Heart left ventricle (tissue), 16 donors: ENCODE data around the gene CDK5R2. TPM values are rescaled to one million over a fixed set of nuclear protein-coding genes. Genes with fewer than 3 reads are reported as not detected.

ENCODE experiments used
- ATAC-seq, 4 donors: fragments of 200-7000 bp; cut with Tn5 transposase; one replicate each; pipeline ENCODE4 v1.9.1; 2020 to 2022; ENCODE audit warnings: moderate library complexity in 4 of 4, mild to moderate bottlenecking in 3 of 4, moderate number of reproducible peaks in 1 of 4
- DNase-seq, 5 donors: peaks; one replicate each; pipeline ENCODE4 v3.0.0-alpha.2; 2020
- H3K27ac ChIP-seq, 12 donors: fragments of 200-600 bp; sonication (generic) in 4 of 12; one replicate each; pipeline versions ENCODE4 v1.5.0 to v1.8.0; 2016 to 2022; ENCODE audit warnings: mild to moderate bottlenecking in 2 of 12
- H3K27me3 ChIP-seq, 9 donors: fragments of 200-600 bp; sonication (generic) in 2 of 9; one replicate each; pipeline versions ENCODE4 v1.5.1 to v1.8.0; 2016 to 2022; ENCODE audit warnings: mild to moderate bottlenecking in 3 of 9
- H3K36me3 ChIP-seq, 9 donors: fragments of 200-600 bp; sonication (generic) in 2 of 9; one replicate each; pipeline versions ENCODE4 v1.5.0 to v1.8.0; 2018 to 2022; ENCODE audit warnings: mild to moderate bottlenecking in 2 of 9
- H3K4me1 ChIP-seq, 12 donors: fragments of 200-600 bp; sonication (generic) in 4 of 12; one replicate each; pipeline versions ENCODE4 v1.5.0 to v1.8.0; 2016 to 2022; ENCODE audit warnings: mild to moderate bottlenecking in 3 of 12
- H3K4me3 ChIP-seq, 12 donors: fragments of 200-600 bp; sonication (generic) in 4 of 12; one replicate each; pipeline versions ENCODE4 v1.5.0 to v1.8.0; 2017 to 2022; ENCODE audit warnings: mild to moderate bottlenecking in 9 of 12, moderate library complexity in 4 of 12
- H3K9me3 ChIP-seq, 12 donors: fragments of 200-600 bp; sonication (generic) in 4 of 12; one replicate each; pipeline versions ENCODE4 v1.5.0 to v1.8.0; 2016 to 2022; ENCODE audit warnings: mild to moderate bottlenecking in 1 of 12
- POLR2A ChIP-seq, 2 donors: fragments of 450-650 bp; IDR thresholded peaks; one replicate each; pipeline ENCODE4 v1.6.1; 2017; ENCODE audit warnings: antibody characterized with exemption in 2 of 2, mild to moderate bottlenecking in 2 of 2, moderate library complexity in 2 of 2
- WGBS, 4 donors: extraction: QIAGEN DNeasy Blood & Tissue Kit in 2 of 4; methylation state at CpG; one replicate each; pipeline versions ENCODE4 v1.1.5 to v1.1.7; 2013 to 2018; 5-methylcytosine and 5-hydroxymethylcytosine counted together
- intact Hi-C, 10 donors: fragments of 100-400 bp; cut with DNase I; formaldehyde crosslinking; loops; one replicate each; pipeline versions ENCODE4 v1.11.1 to v1.14.2; 2022
- polyA plus RNA-seq, 2 donors: library from polyadenylated mRNA; stranded (reverse); fragments of 200-250 nt; gene quantifications; one replicate each; pipeline ENCODE4 v1.2.3, GENCODE V29; 2013
- total RNA-seq, 9 donors: library from RNA; depleted of rRNA in 2 of 9; stranded (reverse); fragments of >200 nt in 2 of 9; fragmentation: NEBNext Ultra II Directional in 3 of 9; extraction: Animal tissue kit (Norgen Biotek cat#: 25700) in 3 of 9; gene quantifications; one replicate each; pipeline versions ENCODE4 v1.1.0 to v1.2.4, GENCODE V29; 2016 to 2023
- TF ChIP-seq, protein P1 (sequence below), 12 donors: fragments of 200-600 bp; sonication (generic) in 4 of 12; IDR thresholded peaks; one replicate each; pipeline versions ENCODE4 v1.5.0 to v1.8.0; 2018 to 2022; ENCODE audit warnings: antibody characterized with exemption in 12 of 12, mild to moderate bottlenecking in 5 of 12
- donor health status: ischemic (EF 13 %, LVEDD 7.1; RV severe dilation, severe dysfunction).
- donor health status: healthy with polysubstance abuse.
- donor health status: DM: no; HTN: yes; CAD: no.
- donor health status: DM: no; HTN: no; CAD: no.
- donor health status: ischemic (EF 25% LVEDD 6.9; RV normal size, moderate dysfunction).
- donor health status: ischemic (EF 25% LVEDD 5.7; RV mildly dilated, moderate dysfunction).
- donor health status: healthy.
- donor health status: DM: yes; HTN: yes; CAD: no.
- donor health status: ischemic (EF 35%, LVEDD 5.7; RV mildly dilated, moderate dysfunction).
- donor health status: nonischemic (EF 11% LVEDD 7.7; RV severe dilation, severe dysfunction).
- donor health status: DM: yes; HTN: yes; CAD: no.
- donor health status: PGD.
- donor health status: ischemic (EF 29% LVEDD 5.4; RV normal size, mild dysfunction).
- donor health status: nonischemic (EF 23%, LVEDD 6.1; RV moderate dilation, normal function).

Gene CDK5R2
- total and polyA plus RNA-seq, 11 donors: not detected

DNA sequence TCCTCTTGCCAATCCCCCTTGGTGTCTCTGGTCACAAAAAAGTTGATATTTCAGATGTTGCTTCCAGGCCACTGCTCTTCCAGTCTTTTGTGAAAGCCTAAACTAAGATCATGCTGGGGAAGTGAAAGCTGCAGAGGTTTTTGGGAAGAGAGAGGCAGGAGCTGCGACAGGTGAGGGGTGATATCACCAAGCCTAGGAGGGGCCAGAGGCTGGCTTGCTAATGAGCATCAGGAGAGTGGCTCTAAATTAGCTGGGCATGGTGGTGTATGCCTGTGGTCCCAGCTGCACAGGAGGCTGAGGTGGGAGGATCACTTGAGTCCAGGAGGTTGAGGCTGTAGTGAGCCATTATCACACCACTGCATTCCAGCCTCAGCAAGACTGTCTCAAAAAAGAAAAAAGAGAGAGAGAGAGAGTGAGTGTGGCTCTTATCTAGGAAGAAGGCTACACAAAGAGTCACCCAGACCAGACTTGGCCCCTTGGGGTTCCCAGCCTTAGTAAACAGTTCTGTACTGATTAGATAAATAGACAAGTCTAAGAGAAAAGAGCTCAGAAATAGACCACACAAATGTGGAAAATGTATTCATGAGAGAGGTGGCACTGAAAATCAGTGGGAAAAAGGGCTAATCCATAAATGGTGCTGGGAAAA, 14.6 kb upstream of the CDK5R2 start:
- intact Hi-C loops: no loop called here
- Histone ChIP-seq H3K9me3 (no peaks in the 10 kb centered on the region), H3K4me3 (no peak overlapping the region), H3K27ac (no peak overlapping the region), H3K27me3 (peaks cover 0 to 57% (median 10%) of the 10 kb centered on the region in 9 donors), H3K4me1 (no peaks in the 10 kb centered on the region), H3K36me3 (no peaks in the 10 kb centered on the region)
- TF ChIP-seq POLR2A (IDR thresholded peaks at IDR 0.05): no peak
- TF ChIP-seq, protein P1, sequence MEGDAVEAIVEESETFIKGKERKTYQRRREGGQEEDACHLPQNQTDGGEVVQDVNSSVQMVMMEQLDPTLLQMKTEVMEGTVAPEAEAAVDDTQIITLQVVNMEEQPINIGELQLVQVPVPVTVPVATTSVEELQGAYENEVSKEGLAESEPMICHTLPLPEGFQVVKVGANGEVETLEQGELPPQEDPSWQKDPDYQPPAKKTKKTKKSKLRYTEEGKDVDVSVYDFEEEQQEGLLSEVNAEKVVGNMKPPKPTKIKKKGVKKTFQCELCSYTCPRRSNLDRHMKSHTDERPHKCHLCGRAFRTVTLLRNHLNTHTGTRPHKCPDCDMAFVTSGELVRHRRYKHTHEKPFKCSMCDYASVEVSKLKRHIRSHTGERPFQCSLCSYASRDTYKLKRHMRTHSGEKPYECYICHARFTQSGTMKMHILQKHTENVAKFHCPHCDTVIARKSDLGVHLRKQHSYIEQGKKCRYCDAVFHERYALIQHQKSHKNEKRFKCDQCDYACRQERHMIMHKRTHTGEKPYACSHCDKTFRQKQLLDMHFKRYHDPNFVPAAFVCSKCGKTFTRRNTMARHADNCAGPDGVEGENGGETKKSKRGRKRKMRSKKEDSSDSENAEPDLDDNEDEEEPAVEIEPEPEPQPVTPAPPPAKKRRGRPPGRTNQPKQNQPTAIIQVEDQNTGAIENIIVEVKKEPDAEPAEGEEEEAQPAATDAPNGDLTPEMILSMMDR (IDR thresholded peaks at IDR 0.05): no peak
- no peak for DNase-seq
- 70 to 88% (median 85%) methylated on average over 1 of the region's 1 CpG for WGBS, 4 donors
- ATAC-seq: no peak

DNA sequence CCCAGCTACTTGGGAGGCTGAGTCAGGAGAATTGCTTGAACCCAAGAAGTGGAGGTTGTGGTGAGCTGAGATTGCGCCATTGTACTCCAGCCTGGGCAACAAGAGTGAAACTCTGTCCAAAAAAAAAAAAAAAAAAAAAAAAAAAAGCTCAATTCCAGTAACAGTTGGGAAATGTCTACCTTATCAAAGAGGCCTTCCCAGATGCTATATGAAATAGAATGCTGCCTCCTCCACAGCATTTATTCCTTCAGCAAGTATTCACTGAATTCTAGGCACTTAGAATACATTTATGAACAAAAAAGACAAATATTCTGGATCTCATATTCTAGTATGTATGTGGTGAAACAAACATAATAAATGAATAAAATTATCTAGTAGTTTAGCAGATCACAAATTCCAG, 12.8 kb upstream of the CDK5R2 start:
- Histone ChIP-seq H3K9me3 (no peaks in the 10 kb centered on the region), H3K4me3 (no peak overlapping the region), H3K36me3 (no peaks in the 10 kb centered on the region), H3K4me1 (no peaks in the 10 kb centered on the region), H3K27ac (no peak overlapping the region), H3K27me3 (peaks cover 0 to 60% (median 10%) of the 10 kb centered on the region in 9 donors)
- TF ChIP-seq, protein P1 (IDR thresholded peaks at IDR 0.05): no peak
- no peak for TF ChIP-seq POLR2A (IDR thresholded peaks at IDR 0.05)
- ATAC-seq (no peak), DNase-seq (no peak)
- intact Hi-C loops: no loop called here
- 72 to 90% (median 83%) methylated on average over 1 of the region's 1 CpG for WGBS, 4 donors

- no peak for DNase-seq
- Histone ChIP-seq H3K27ac (no peak overlapping the region), H3K36me3 (no peaks in the 10 kb centered on the region), H3K9me3 (no peaks in the 10 kb centered on the region), H3K27me3 (peaks cover 0 to 55% (median 7%) of the 10 kb centered on the region in 9 donors), H3K4me1 (no peaks in the 10 kb centered on the region), H3K4me3 (no peak overlapping the region)
- intact Hi-C loops: no loop called here
- 88 to 98% (median 93%) methylated on average over 7 of the region's 7 CpGs for WGBS, 4 donors
- TF ChIP-seq, protein P1 (IDR thresholded peaks at IDR 0.05): no peak
- no peak for TF ChIP-seq POLR2A (IDR thresholded peaks at IDR 0.05)
- ATAC-seq: no peak
These were observed 7.3 kb upstream of the CDK5R2 start for GRCh38 chr2:218952160-218952559.

DNA sequence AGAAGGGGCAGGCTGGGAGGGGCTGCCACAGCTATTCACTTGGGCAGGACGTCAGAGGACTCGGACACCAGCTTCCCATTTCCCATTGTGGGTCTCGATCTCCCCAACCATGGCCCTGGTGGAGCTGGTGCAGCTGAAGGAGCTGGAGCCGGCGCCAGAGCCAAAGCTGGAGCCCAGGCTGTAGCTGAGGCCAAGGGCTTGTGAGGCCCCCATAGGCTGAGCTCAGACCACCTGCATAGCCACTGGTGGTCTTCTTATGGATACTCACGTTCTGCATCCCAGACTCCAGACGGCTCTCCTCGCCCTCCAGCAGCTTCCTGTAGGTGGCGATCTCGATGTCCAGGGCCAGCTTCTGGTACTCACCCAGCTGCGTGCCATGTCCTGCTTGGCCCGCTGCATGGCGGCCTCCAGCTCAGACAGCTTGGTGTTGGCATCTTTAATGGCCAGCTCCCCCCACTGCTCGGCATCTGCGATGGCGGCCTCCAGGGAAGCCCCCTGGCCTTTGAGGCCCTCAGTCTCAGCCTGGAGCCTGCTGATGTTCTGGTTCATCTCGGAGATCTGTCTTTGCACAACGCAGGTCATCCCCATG, 6.0 kb upstream of the CDK5R2 start:
- H3K9me3 ChIP-seq: no peaks in the 10 kb centered on the region
- no peak for DNase-seq
- H3K36me3 ChIP-seq: no peaks in the 10 kb centered on the region
- no peaks in the 10 kb centered on the region for H3K4me1 ChIP-seq
- H3K27me3 ChIP-seq: peaks cover under 1 to 62% (median 13%) of the 10 kb centered on the region in 9 donors
- ATAC-seq: no peak
- H3K4me3 ChIP-seq: no peak overlapping the region
- WGBS, 4 donors: 59 to 66% (median 64%) methylated on average over 16 to 18 of the region's 18 CpGs
- TF ChIP-seq, protein P1 (IDR thresholded peaks at IDR 0.05): no peak
- no peak for TF ChIP-seq POLR2A (IDR thresholded peaks at IDR 0.05)
- H3K27ac ChIP-seq: no peak overlapping the region
- intact Hi-C loops: no loop called here
